ENCODE results near the gene HK3. TPM values are rescaled to one million over a fixed set of nuclear protein-coding genes. Genes with fewer than 3 reads are reported as not detected.

The HK3 gene
- total RNA-seq, 2 experiments from 2014 or later, result 0.21 to 0.22 TPM

GRCh38 chr5:176900780-176901204, 1.6 kb upstream of the HK3 start:
- Mint-ChIP-seq H3K27ac (no peak overlapping the region), H3K27me3 (no peaks in the 10 kb centered on the region), H3K4me3 (no peak overlapping the region), H3K9me3 (no peaks in the 10 kb centered on the region), H3K4me1 (peaks cover 19% of the 10 kb centered on the region), H3K36me3 (ENCODE audit: low read depth) (peaks cover 31% of the 10 kb centered on the region)
- no peak for DNase-seq
- ChIA-PET CTCF (interaction anchor here (2.0 kb wide), 1 partner anchor 10 kb away, joined by 10 read pairs; no protein-coding TSS in a partner anchor), POLR2A (no interaction called here)

GRCh38 chr5:176899946-176900779, 1.0 kb upstream of the HK3 start:
- no peak for DNase-seq
- Mint-ChIP-seq H3K4me3 (no peak overlapping the region), H3K9me3 (no peaks in the 10 kb centered on the region), H3K27me3 (no peaks in the 10 kb centered on the region), H3K36me3 (ENCODE audit: low read depth) (peaks cover 25% of the 10 kb centered on the region), H3K27ac (no peak overlapping the region), H3K4me1 (peaks cover 19% of the 10 kb centered on the region)
- ChIA-PET CTCF (interaction anchor here (1.1 kb wide), 1 partner anchor 134 kb away, joined by 4 read pairs; no protein-coding TSS in a partner anchor), POLR2A (no interaction called here)

GRCh38 chr5:176897263-176897662, 1.9 kb downstream of the HK3 start:
- ChIA-PET POLR2A (no interaction called here), CTCF (interaction anchor here (1.3 to 1.8 kb wide), 2 partner anchors 11 to 239 kb away, joined by 3 to 6 read pairs; no protein-coding TSS in a partner anchor)
- Mint-ChIP-seq H3K27ac (no peak overlapping the region), H3K36me3 (ENCODE audit: low read depth) (peaks cover 7% of the 10 kb centered on the region), H3K4me3 (no peak overlapping the region), H3K4me1 (peaks cover 18% of the 10 kb centered on the region), H3K27me3 (no peaks in the 10 kb centered on the region), H3K9me3 (no peaks in the 10 kb centered on the region)
- no peak for DNase-seq

- Mint-ChIP-seq H3K27me3 (peaks cover 3% of the 10 kb centered on the region), H3K9me3 (no peaks in the 10 kb centered on the region), H3K4me1 (peaks cover 16% of the 10 kb centered on the region), H3K36me3 (ENCODE audit: low read depth) (no peaks in the 10 kb centered on the region), H3K27ac (no peak overlapping the region), H3K4me3 (no peak overlapping the region)
- CTCF ChIA-PET, result interaction anchor here (1.0 kb wide), 2 partner anchors 21 to 235 kb away, joined by 3 read pairs; no protein-coding TSS in a partner anchor
- DNase-seq, result no peak
- POLR2A ChIA-PET, result no interaction called here
Observed at GRCh38 chr5:176895831-176896230, 3.3 kb downstream of the HK3 start.

- peaks cover 3% of the 10 kb centered on the region for H3K27me3 Mint-ChIP-seq
- CTCF ChIA-PET, result no interaction called here
- peaks cover 6% of the 10 kb centered on the region for H3K4me1 Mint-ChIP-seq
- H3K9me3 Mint-ChIP-seq, result no peaks in the 10 kb centered on the region
- no peaks in the 10 kb centered on the region for H3K36me3 Mint-ChIP-seq (ENCODE audit: low read depth)
- no peak for DNase-seq
- H3K27ac Mint-ChIP-seq, result no peak overlapping the region
- POLR2A ChIA-PET, result no interaction called here
- no peak overlapping the region for H3K4me3 Mint-ChIP-seq
Observed at GRCh38 chr5:176894298-176894697, 4.8 kb downstream of the HK3 start.

- ChIA-PET POLR2A (no interaction called here), CTCF (interaction anchor here (0.7 to 1.0 kb wide), 2 partner anchors 10 to 104 kb away, joined by 3 read pairs; no protein-coding TSS in a partner anchor)
- Mint-ChIP-seq H3K4me1 (peaks cover 2% of the 10 kb centered on the region), H3K4me3 (no peak overlapping the region), H3K36me3 (ENCODE audit: low read depth) (no peaks in the 10 kb centered on the region), H3K27ac (no peak overlapping the region), H3K27me3 (peaks cover 3% of the 10 kb centered on the region), H3K9me3 (no peaks in the 10 kb centered on the region)
- DNase-seq, result no peak
Observed at GRCh38 chr5:176892663-176893062, 6.5 kb downstream of the HK3 start.

- Mint-ChIP-seq H3K27me3 (peaks cover 3% of the 10 kb centered on the region), H3K27ac (no peak overlapping the region), H3K4me1 (peaks cover 2% of the 10 kb centered on the region), H3K9me3 (no peaks in the 10 kb centered on the region), H3K4me3 (no peak overlapping the region), H3K36me3 (ENCODE audit: low read depth) (no peaks in the 10 kb centered on the region)
- ChIA-PET CTCF (interaction anchor here (1.1 kb wide), 1 partner anchor 12 kb away, joined by 3 read pairs; no protein-coding TSS in a partner anchor), POLR2A (no interaction called here)
- DNase-seq, result no peak
Observed at GRCh38 chr5:176891331-176891958, 7.7 kb downstream of the HK3 start.

- CTCF ChIA-PET, result interaction anchor here (0.6 to 1.1 kb wide), 2 partner anchors 13 to 230 kb away, joined by 3 read pairs; no protein-coding TSS in a partner anchor
Observed at GRCh38 chr5:176890455-176891330, 8.5 kb downstream of the HK3 start.

GRCh38 chr5:176889321-176890280, 9.5 kb downstream of the HK3 start:
- POLR2A ChIA-PET, result no interaction called here
- H3K36me3 Mint-ChIP-seq (ENCODE audit: low read depth), result no peaks in the 10 kb centered on the region
- H3K27ac Mint-ChIP-seq, result no peak overlapping the region
- H3K9me3 Mint-ChIP-seq, result no peaks in the 10 kb centered on the region
- H3K4me3 Mint-ChIP-seq, result no peak overlapping the region
- peaks cover 3% of the 10 kb centered on the region for H3K27me3 Mint-ChIP-seq
- CTCF ChIA-PET, result interaction anchor here (1.1 kb wide), 1 partner anchor 14 kb away, joined by 3 read pairs; no protein-coding TSS in a partner anchor
- DNase-seq, result no peak
- H3K4me1 Mint-ChIP-seq, result peaks cover 6% of the 10 kb centered on the region

More at GRCh38 chr5:176890455-176891330, 8.5 kb downstream of the HK3 start:
- POLR2A ChIA-PET, result no interaction called here
- DNase-seq, result no peak
- Mint-ChIP-seq H3K9me3 (no peaks in the 10 kb centered on the region), H3K4me1 (no peaks in the 10 kb centered on the region), H3K27ac (no peak overlapping the region), H3K36me3 (ENCODE audit: low read depth) (no peaks in the 10 kb centered on the region), H3K4me3 (no peak overlapping the region), H3K27me3 (peaks cover 3% of the 10 kb centered on the region)

GRCh38 chr5:176888865-176889165, 10.3 kb downstream of the HK3 start:
- ChIA-PET POLR2A (interaction anchor here (0.5 kb wide), 1 partner anchor 86 kb away, joined by 4 read pairs; no protein-coding TSS in a partner anchor), CTCF (no interaction called here)
- DNase-seq, result no peak
- no peaks in the 10 kb centered on the region for H3K9me3 Mint-ChIP-seq
- H3K27me3 Mint-ChIP-seq, result peaks cover 3% of the 10 kb centered on the region
- peaks cover 7% of the 10 kb centered on the region for H3K4me1 Mint-ChIP-seq
- H3K4me3 Mint-ChIP-seq, result no peak overlapping the region
- no peak overlapping the region for H3K27ac Mint-ChIP-seq
- H3K36me3 Mint-ChIP-seq (ENCODE audit: low read depth), result no peaks in the 10 kb centered on the region

GRCh38 chr5:176888016-176888864, 10.9 kb downstream of the HK3 start:
- CTCF ChIA-PET, result no interaction called here
- H3K36me3 Mint-ChIP-seq (ENCODE audit: low read depth), result no peaks in the 10 kb centered on the region
- no peak overlapping the region for H3K27ac Mint-ChIP-seq
- H3K4me3 Mint-ChIP-seq, result no peak overlapping the region
- peaks cover 7% of the 10 kb centered on the region for H3K4me1 Mint-ChIP-seq
- no peaks in the 10 kb centered on the region for H3K9me3 Mint-ChIP-seq
- POLR2A ChIA-PET, result interaction anchor here (0.5 kb wide), 1 partner anchor 87 kb away, joined by 4 read pairs; no protein-coding TSS in a partner anchor
- peaks cover 3% of the 10 kb centered on the region for H3K27me3 Mint-ChIP-seq
- no peak for DNase-seq
